GM12878 (cell line): ENCODE data around the gene LRIT1. TPM values are rescaled to one million over a fixed set of nuclear protein-coding genes. Genes with fewer than 3 reads are reported as not detected.

Experiments used
- FOXK2 ChIP-seq: fragments of 450-650 bp; IDR thresholded peaks from 2 replicates; pipeline ENCODE4 v1.6.1; 2017; ENCODE audit warnings: mild to moderate bottlenecking, moderate library complexity
- FOXM1 ChIP-seq: IDR thresholded peaks from 2 replicates; pipeline ENCODE4 v1.6.1; 2012; ENCODE audit warnings: low read depth, mild to moderate bottlenecking, inconsistent platforms, low read length, moderate library complexity
- ZBTB11 ChIP-seq: fragments of 450-650 bp; formaldehyde crosslinking; IDR thresholded peaks from 2 replicates; pipeline ENCODE4 v1.5.0; 2022; ENCODE audit warnings: mild to moderate bottlenecking, missing genetic modification characterization
- ZBTB4 ChIP-seq: fragments of 450-650 bp; formaldehyde crosslinking; IDR thresholded peaks from 2 replicates; pipeline ENCODE4 v1.4.0; 2022; ENCODE audit warnings: mild to moderate bottlenecking, moderate library complexity
- polyA plus RNA-seq, 11 experiments: library from polyadenylated mRNA; depleted of rRNA in 4 of 11; unstranded in 6 of 11; stranded (reverse) in 5 of 11; fragments of >200 nt; fragmentation: Nextera tagmentation in 4 of 11; fragmentation: Illumina TruSeq in 1 of 11; extraction: Ambion mirVana in 4 of 11; extraction: Trizol in 1 of 11; gene quantifications; 1 replicate in 1 of 11; 2 replicates in 10 of 11; pipeline versions ENCODE4 v1.2.1 to v1.2.3, GENCODE V29; 2011 to 2016; ENCODE audit warnings: inconsistent platforms in 2 of 11, missing spikeins in 2 of 11, low read depth in 1 of 11
- total RNA-seq, 4 experiments: library from RNA; depleted of rRNA in 3 of 4; stranded (reverse); fragments of >200 nt in 3 of 4; fragmentation: Illumina TruSeq in 1 of 4; extraction: Trizol in 1 of 4; gene quantifications; 2 replicates each; pipeline versions ENCODE4 v1.2.1 to v1.2.3, GENCODE V29; 2013 to 2021

LRIT1 gene
- total and polyA plus RNA-seq, 10 of the 15 experiments (the other 5 are each of a cell fraction or from before 2014, with no cell fraction given), result not detected

GRCh38 chr10:84196083-84196482 lies 45.3 kb downstream of the LRIT1 start (continued):
- TF ChIP-seq ZBTB4 (CRISPR knock-in tag) (no peak), ZBTB11 (no peak), FOXM1 (no peak), FOXK2 (no peak)
- TF ChIP-seq, all 136 proteins: peak for 0
